Keratinocyte (primary cell): Measurements from ENCODE around the gene APOL1.

Source experiments
- EZH2 ChIP-seq: IDR thresholded peaks from one replicate; pipeline ENCODE4 v1.6.1; 2012; ENCODE audit warnings: inconsistent platforms, mild to moderate bottlenecking, low read length, moderate library complexity
- TF ChIP-seq, protein P1 (sequence below), 3 experiments: IDR thresholded peaks in 1 of 3; conservative IDR thresholded peaks in 1 of 3; optimal IDR thresholded peaks in 1 of 3; 2 replicates in 2 of 3; 3 replicates in 1 of 3; pipeline versions ENCODE3 to v1.5.1; 2011; ENCODE audit warnings: low read length in 3 of 3, mild to moderate bottlenecking in 3 of 3, moderate library complexity in 2 of 3, control low read depth in 1 of 3, inconsistent platforms in 1 of 3; ENCODE audit not compliant: insufficient read depth in 2 of 3; ENCODE audit errors: extremely low read depth in 1 of 3

- TF ChIP-seq, protein P1, sequence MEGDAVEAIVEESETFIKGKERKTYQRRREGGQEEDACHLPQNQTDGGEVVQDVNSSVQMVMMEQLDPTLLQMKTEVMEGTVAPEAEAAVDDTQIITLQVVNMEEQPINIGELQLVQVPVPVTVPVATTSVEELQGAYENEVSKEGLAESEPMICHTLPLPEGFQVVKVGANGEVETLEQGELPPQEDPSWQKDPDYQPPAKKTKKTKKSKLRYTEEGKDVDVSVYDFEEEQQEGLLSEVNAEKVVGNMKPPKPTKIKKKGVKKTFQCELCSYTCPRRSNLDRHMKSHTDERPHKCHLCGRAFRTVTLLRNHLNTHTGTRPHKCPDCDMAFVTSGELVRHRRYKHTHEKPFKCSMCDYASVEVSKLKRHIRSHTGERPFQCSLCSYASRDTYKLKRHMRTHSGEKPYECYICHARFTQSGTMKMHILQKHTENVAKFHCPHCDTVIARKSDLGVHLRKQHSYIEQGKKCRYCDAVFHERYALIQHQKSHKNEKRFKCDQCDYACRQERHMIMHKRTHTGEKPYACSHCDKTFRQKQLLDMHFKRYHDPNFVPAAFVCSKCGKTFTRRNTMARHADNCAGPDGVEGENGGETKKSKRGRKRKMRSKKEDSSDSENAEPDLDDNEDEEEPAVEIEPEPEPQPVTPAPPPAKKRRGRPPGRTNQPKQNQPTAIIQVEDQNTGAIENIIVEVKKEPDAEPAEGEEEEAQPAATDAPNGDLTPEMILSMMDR (optimal IDR thresholded peaks at IDR 0.05 in 1 of 3, IDR thresholded peaks at IDR 0.05 in 1 of 3, conservative IDR thresholded peaks at IDR 0.05 in 1 of 3; ENCODE audit: extremely low read depth in 1 of 3, insufficient read depth in 2 of 3, low read length in 3 of 3), result no peak
- TF ChIP-seq EZH2, result no peak
Observed at GRCh38 chr22:36274531-36274930, 21.6 kb downstream of the APOL1 start.
